ENCODE measurements around the gene SLC35G2. TPM values are rescaled to one million over a fixed set of nuclear protein-coding genes. Genes with fewer than 3 reads are reported as not detected.

SLC35G2 gene
- total and polyA plus RNA-seq, 2 of the 4 experiments (the other 2 are of a cell fraction) = 6.6 to 7.0 TPM

DNA sequence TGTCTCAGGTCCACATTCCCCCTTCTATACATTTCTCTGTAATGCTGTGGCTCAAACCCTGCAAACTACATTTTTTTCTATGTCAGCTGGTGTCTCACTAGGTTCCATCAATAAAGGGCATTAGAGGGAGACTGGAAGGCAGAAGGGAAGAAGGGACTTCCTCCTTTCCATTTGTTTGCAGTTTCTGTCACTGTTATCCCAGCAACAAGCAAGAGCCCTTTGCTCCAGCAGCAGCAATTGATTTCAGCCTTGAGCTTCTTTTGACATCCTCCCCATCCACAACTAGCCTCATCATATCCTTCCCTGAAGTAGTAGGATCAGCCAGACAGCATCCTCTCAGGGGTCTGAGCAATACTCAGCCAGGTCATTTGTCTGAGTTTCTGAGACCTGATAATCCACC lies 37.7 kb downstream of the SLC35G2 start:
- intact Hi-C loops (cut with micrococcal nuclease) = no loop called here
- no peaks in the 10 kb centered on the region for H3K9me3 ChIP-seq (ENCODE audit: control insufficient read depth, insufficient read depth, low read length)
- no peak overlapping the region for H3K4me3 ChIP-seq (ENCODE audit: insufficient read depth, low read depth, low read length)
- H3K36me3 ChIP-seq (ENCODE audit: control insufficient read depth, insufficient read depth, low read length) = peaks cover 6% of the 10 kb centered on the region; the same call in 1 of the 2 replicates
- H4K8ac ChIP-seq (ENCODE audit: low read depth in 2 of 2, low read length in 2 of 2) = no peak overlapping the region
- no peak overlapping the region for H2AK9ac ChIP-seq (replicated peaks; ENCODE audit: low read depth, low read length, poor library complexity)
- in situ Hi-C loops (cut with MboI; ENCODE audit: low sequenced_read_pairs) = no loop called here
- H2BK20ac ChIP-seq (ENCODE audit: low read depth, low read length) = no peak overlapping the region
- no peak overlapping the region for H3K56ac ChIP-seq (ENCODE audit: extremely low read depth, insufficient read depth, low read length)
- H3K14ac ChIP-seq (replicated peaks; ENCODE audit: low read depth, low read length) = no peak overlapping the region
- peaks cover 7% of the 10 kb centered on the region for H3K4me1 ChIP-seq (ENCODE audit: control insufficient read depth, insufficient read depth, low read length)
- no peak overlapping the region for H2AK5ac ChIP-seq (ENCODE audit: low read depth, low read length)
- H3K4me2 ChIP-seq (ENCODE audit: low read depth, low read length) = no peak overlapping the region
- H4K20me1 ChIP-seq (ENCODE audit: insufficient read depth, low read length) = no peaks in the 10 kb centered on the region
- H2BK15ac ChIP-seq (ENCODE audit: low read depth, low read length) = no peak overlapping the region
- no peaks in the 10 kb centered on the region for H3K27me3 ChIP-seq (ENCODE audit: control insufficient read depth, insufficient read depth, low read length)
- DNase-seq (no peak), ATAC-seq (ENCODE audit: low read depth) (no peak)
- H4K91ac ChIP-seq (ENCODE audit: insufficient read depth, low read depth, low read length) = no peak overlapping the region
- no peak overlapping the region for H3K18ac ChIP-seq (ENCODE audit: low read depth, low read length)
- H3K27ac ChIP-seq (ENCODE audit: insufficient read depth, low read length) = no peak overlapping the region
- H4K5ac ChIP-seq (ENCODE audit: low read depth, low read length) = no peak overlapping the region
- CTCF ChIA-PET = no interaction called here
- TF ChIP-seq RAD21 (IDR thresholded peaks at IDR 0.05; ENCODE audit: low read length) = no peak
- TF ChIP-seq FOS (IDR thresholded peaks at IDR 0.05; ENCODE audit: low read depth, low read length) = no peak
- no peak for TF ChIP-seq POLR2A (IDR thresholded peaks at IDR 0.05; ENCODE audit: low read depth, low read length)
- TF ChIP-seq NFE2L2 (IDR thresholded peaks at IDR 0.05; ENCODE audit: low read depth, low read length) = no peak
- TF ChIP-seq MXI1 (IDR thresholded peaks at IDR 0.05; ENCODE audit: borderline replicate concordance, low read depth, low read length) = no peak
- TF ChIP-seq, protein P1, sequence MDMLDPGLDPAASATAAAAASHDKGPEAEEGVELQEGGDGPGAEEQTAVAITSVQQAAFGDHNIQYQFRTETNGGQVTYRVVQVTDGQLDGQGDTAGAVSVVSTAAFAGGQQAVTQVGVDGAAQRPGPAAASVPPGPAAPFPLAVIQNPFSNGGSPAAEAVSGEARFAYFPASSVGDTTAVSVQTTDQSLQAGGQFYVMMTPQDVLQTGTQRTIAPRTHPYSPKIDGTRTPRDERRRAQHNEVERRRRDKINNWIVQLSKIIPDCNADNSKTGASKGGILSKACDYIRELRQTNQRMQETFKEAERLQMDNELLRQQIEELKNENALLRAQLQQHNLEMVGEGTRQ (IDR thresholded peaks at IDR 0.05; ENCODE audit: low read depth, low read length) = no peak
- TF ChIP-seq SMC3 (IDR thresholded peaks at IDR 0.05; ENCODE audit: low read depth, low read length) = no peak
- TF ChIP-seq, protein P2, sequence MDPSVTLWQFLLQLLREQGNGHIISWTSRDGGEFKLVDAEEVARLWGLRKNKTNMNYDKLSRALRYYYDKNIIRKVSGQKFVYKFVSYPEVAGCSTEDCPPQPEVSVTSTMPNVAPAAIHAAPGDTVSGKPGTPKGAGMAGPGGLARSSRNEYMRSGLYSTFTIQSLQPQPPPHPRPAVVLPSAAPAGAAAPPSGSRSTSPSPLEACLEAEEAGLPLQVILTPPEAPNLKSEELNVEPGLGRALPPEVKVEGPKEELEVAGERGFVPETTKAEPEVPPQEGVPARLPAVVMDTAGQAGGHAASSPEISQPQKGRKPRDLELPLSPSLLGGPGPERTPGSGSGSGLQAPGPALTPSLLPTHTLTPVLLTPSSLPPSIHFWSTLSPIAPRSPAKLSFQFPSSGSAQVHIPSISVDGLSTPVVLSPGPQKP (IDR thresholded peaks at IDR 0.05; ENCODE audit: borderline replicate concordance, low read depth, low read length) = no peak
- no peak overlapping the region for H2BK120ac ChIP-seq (ENCODE audit: low read depth, low read length)
- H3K23ac ChIP-seq (ENCODE audit: low read depth, low read length) = no peak overlapping the region; the same call in 1 of the 2 replicates
- no peak overlapping the region for H3K4ac ChIP-seq (ENCODE audit: low read depth, low read length)
- no TSS peak for BruUV-seq (replicated peaks)
- no peak overlapping the region for H2AFZ ChIP-seq (replicated peaks; ENCODE audit: low read length, poor library complexity)
- POLR2A ChIA-PET (ENCODE audit: unreplicated experiment) = no interaction called here
- H3K9ac ChIP-seq (ENCODE audit: low read depth, low read length) = no peak overlapping the region
- peaks cover 37 to 53% of the 10 kb centered on the region in 2 experiments for H3K79me1 ChIP-seq (ENCODE audit: low read depth in 1 of 2, low read length in 2 of 2)
- peaks cover 9% of the 10 kb centered on the region for H3K9me1 ChIP-seq (ENCODE audit: insufficient read depth, low read length)
- dilution Hi-C loops (cut with HindIII; ENCODE audit: low sequenced_read_pairs, unreplicated experiment) = no loop called here
- no peak overlapping the region for H2BK5ac ChIP-seq (ENCODE audit: low read depth, low read length, poor library complexity, severe bottlenecking)

Measured in IMR-90 (cell line).